ENCODE measurements around the gene CDY1. TPM values are rescaled to one million over a fixed set of nuclear protein-coding genes. Genes with fewer than 3 reads are reported as not detected.
"Not testable (repeated sequence)": the region's sequence is repeated elsewhere in the genome, so short reads cannot be mapped to it uniquely, and the experiment has no call there.

The CDY1 gene
- total RNA-seq (2014; rRNA removed) (not detected in 2 replicates), Bru-seq, nascent RNA (not detected), BruChase-seq, experiment 1, labeled RNA remaining after a 6-hour chase (not detected), BruChase-seq, experiment 2, labeled RNA remaining after a 2-hour chase (not detected)
- long read RNA-seq: 0 reads

GRCh38 chrY:25621817-25622216 lies at the start of gene CDY1:
Gene CDY1, plus strand, starts transcription at chrY:25622117. Its CDS starts 326 bp downstream, at chrY:25622443.
- not testable (repeated sequence) for ATAC-seq

GRCh38 chrY:25593336-25593735 lies 28.6 kb upstream of the CDY1 start:
- H4K20me1 ChIP-seq (ENCODE audit: low read length); BruUV-seq (replicated peaks); H2AFZ ChIP-seq (ENCODE audit: low read length); POLR2A ChIA-PET (ENCODE audit: unreplicated experiment); H3K27me3 ChIP-seq (ENCODE audit: low read length); H3F3A ChIP-seq (ENCODE audit: low read length, unreplicated experiment); H3K9ac ChIP-seq (ENCODE audit: low read length); H3K9me2 ChIP-seq (replicated peaks; ENCODE audit: low read length); H3K9me3 ChIP-seq (ENCODE audit: low read length); H3K4me3 ChIP-seq (ENCODE audit: low read length); H3K4me1 ChIP-seq (ENCODE audit: insufficient read depth, low read length); ATAC-seq; H3K36me3 ChIP-seq (ENCODE audit: low read depth, low read length); intact Hi-C loops (cut with micrococcal nuclease); H3K79me2 ChIP-seq (ENCODE audit: low read length); CTCF ChIA-PET; H3K27ac ChIP-seq (ENCODE audit: low read length); DNase-seq; H3K4me2 ChIP-seq (ENCODE audit: low read length): not testable (repeated sequence)

More at GRCh38 chrY:25621817-25622216, at the start of gene CDY1:
- BruUV-seq (replicated peaks); H4K20me1 ChIP-seq (ENCODE audit: low read length); POLR2A ChIA-PET (ENCODE audit: unreplicated experiment); H3F3A ChIP-seq (ENCODE audit: low read length, unreplicated experiment); H3K9me3 ChIP-seq (ENCODE audit: low read length); H3K9me2 ChIP-seq (replicated peaks; ENCODE audit: low read length); DNase-seq; H3K4me1 ChIP-seq (ENCODE audit: insufficient read depth, low read length); H2AFZ ChIP-seq (ENCODE audit: low read length); intact Hi-C loops (cut with micrococcal nuclease); H3K27me3 ChIP-seq (ENCODE audit: low read length); H3K9ac ChIP-seq (ENCODE audit: low read length); H3K4me3 ChIP-seq (ENCODE audit: low read length); H3K27ac ChIP-seq (ENCODE audit: low read length); H3K36me3 ChIP-seq (ENCODE audit: low read depth, low read length); CTCF ChIA-PET; H3K79me2 ChIP-seq (ENCODE audit: low read length); H3K4me2 ChIP-seq (ENCODE audit: low read length): not testable (repeated sequence)

GRCh38 chrY:25620209-25620608 lies 1.7 kb upstream of the CDY1 start:
- H2AFZ ChIP-seq (ENCODE audit: low read length); H3F3A ChIP-seq (ENCODE audit: low read length, unreplicated experiment); H3K9ac ChIP-seq (ENCODE audit: low read length); CTCF ChIA-PET; H3K9me2 ChIP-seq (replicated peaks; ENCODE audit: low read length); H3K79me2 ChIP-seq (ENCODE audit: low read length); H3K27ac ChIP-seq (ENCODE audit: low read length); H3K9me3 ChIP-seq (ENCODE audit: low read length); BruUV-seq (replicated peaks); DNase-seq; H4K20me1 ChIP-seq (ENCODE audit: low read length); POLR2A ChIA-PET (ENCODE audit: unreplicated experiment); H3K4me1 ChIP-seq (ENCODE audit: insufficient read depth, low read length); H3K36me3 ChIP-seq (ENCODE audit: low read depth, low read length); H3K27me3 ChIP-seq (ENCODE audit: low read length); ATAC-seq; H3K4me2 ChIP-seq (ENCODE audit: low read length); H3K4me3 ChIP-seq (ENCODE audit: low read length); intact Hi-C loops (cut with micrococcal nuclease): not testable (repeated sequence)

GRCh38 chrY:25626524-25626923 lies 4.6 kb downstream of the CDY1 start:
- H3K4me2 ChIP-seq (ENCODE audit: low read length); H3K9me3 ChIP-seq (ENCODE audit: low read length); H3K79me2 ChIP-seq (ENCODE audit: low read length); H3K4me1 ChIP-seq (ENCODE audit: insufficient read depth, low read length); H3K4me3 ChIP-seq (ENCODE audit: low read length); intact Hi-C loops (cut with micrococcal nuclease); H2AFZ ChIP-seq (ENCODE audit: low read length); H3K36me3 ChIP-seq (ENCODE audit: low read depth, low read length); H3K27me3 ChIP-seq (ENCODE audit: low read length); BruUV-seq (replicated peaks); H3K9ac ChIP-seq (ENCODE audit: low read length); H4K20me1 ChIP-seq (ENCODE audit: low read length); POLR2A ChIA-PET (ENCODE audit: unreplicated experiment); H3K27ac ChIP-seq (ENCODE audit: low read length); H3K9me2 ChIP-seq (replicated peaks; ENCODE audit: low read length); ATAC-seq; DNase-seq; CTCF ChIA-PET; H3F3A ChIP-seq (ENCODE audit: low read length, unreplicated experiment): not testable (repeated sequence)

- H3K36me3 ChIP-seq (ENCODE audit: low read depth, low read length); H3K9ac ChIP-seq (ENCODE audit: low read length); H3K79me2 ChIP-seq (ENCODE audit: low read length); H3K27me3 ChIP-seq (ENCODE audit: low read length); H2AFZ ChIP-seq (ENCODE audit: low read length); DNase-seq; H3K9me3 ChIP-seq (ENCODE audit: low read length); POLR2A ChIA-PET (ENCODE audit: unreplicated experiment); H3K9me2 ChIP-seq (replicated peaks; ENCODE audit: low read length); H3F3A ChIP-seq (ENCODE audit: low read length, unreplicated experiment); ATAC-seq; H4K20me1 ChIP-seq (ENCODE audit: low read length); H3K4me2 ChIP-seq (ENCODE audit: low read length); H3K27ac ChIP-seq (ENCODE audit: low read length); BruUV-seq (replicated peaks); intact Hi-C loops (cut with micrococcal nuclease); H3K4me3 ChIP-seq (ENCODE audit: low read length); CTCF ChIA-PET; H3K4me1 ChIP-seq (ENCODE audit: insufficient read depth, low read length): not testable (repeated sequence)
These were observed 8.6 kb downstream of the CDY1 start for GRCh38 chrY:25630383-25631112.

- H2AFZ ChIP-seq (ENCODE audit: low read length); H3K9me2 ChIP-seq (replicated peaks; ENCODE audit: low read length); ATAC-seq; BruUV-seq (replicated peaks); CTCF ChIA-PET; H3K4me2 ChIP-seq (ENCODE audit: low read length); intact Hi-C loops (cut with micrococcal nuclease); H3F3A ChIP-seq (ENCODE audit: low read length, unreplicated experiment); H3K79me2 ChIP-seq (ENCODE audit: low read length); DNase-seq; H3K27ac ChIP-seq (ENCODE audit: low read length); H4K20me1 ChIP-seq (ENCODE audit: low read length); H3K4me3 ChIP-seq (ENCODE audit: low read length); H3K9ac ChIP-seq (ENCODE audit: low read length); POLR2A ChIA-PET (ENCODE audit: unreplicated experiment); H3K36me3 ChIP-seq (ENCODE audit: low read depth, low read length); H3K27me3 ChIP-seq (ENCODE audit: low read length); H3K9me3 ChIP-seq (ENCODE audit: low read length); H3K4me1 ChIP-seq (ENCODE audit: insufficient read depth, low read length): not testable (repeated sequence)
These were observed 17.9 kb downstream of the CDY1 start for GRCh38 chrY:25639852-25640251.
